GM21390 (cell line): ENCODE measurements around the gene IGSF9B.

Source experiments
- ATAC-seq: cut with Tn5 transposase; IDR thresholded peaks from one replicate; pipeline ENCODE4 v1.9.1; 2021; ENCODE audit not compliant: unreplicated experiment

The IGSF9B gene

GRCh38 chr11:133886029-133886428 lies 70.7 kb downstream of the IGSF9B start:
- no peak for ATAC-seq

- no peak for ATAC-seq
Observed at GRCh38 chr11:133872160-133872559, 84.6 kb downstream of the IGSF9B start.

- no peak for ATAC-seq
Observed at GRCh38 chr11:133867456-133867855, 89.3 kb downstream of the IGSF9B start.

- ATAC-seq: no peak
Observed at GRCh38 chr11:133865466-133865865, 91.3 kb downstream of the IGSF9B start.

- no peak for ATAC-seq
Observed at GRCh38 chr11:133864756-133865155, 92.0 kb downstream of the IGSF9B start.

GRCh38 chr11:133860151-133860550 lies 96.6 kb downstream of the IGSF9B start:
- ATAC-seq: no peak
